ENCODE results near the gene SUFU. TPM values are rescaled to one million over a fixed set of nuclear protein-coding genes. Genes with fewer than 3 reads are reported as not detected.

SUFU gene
- total RNA-seq, 1 donor from 2014 or later: 8.9 TPM

DNA sequence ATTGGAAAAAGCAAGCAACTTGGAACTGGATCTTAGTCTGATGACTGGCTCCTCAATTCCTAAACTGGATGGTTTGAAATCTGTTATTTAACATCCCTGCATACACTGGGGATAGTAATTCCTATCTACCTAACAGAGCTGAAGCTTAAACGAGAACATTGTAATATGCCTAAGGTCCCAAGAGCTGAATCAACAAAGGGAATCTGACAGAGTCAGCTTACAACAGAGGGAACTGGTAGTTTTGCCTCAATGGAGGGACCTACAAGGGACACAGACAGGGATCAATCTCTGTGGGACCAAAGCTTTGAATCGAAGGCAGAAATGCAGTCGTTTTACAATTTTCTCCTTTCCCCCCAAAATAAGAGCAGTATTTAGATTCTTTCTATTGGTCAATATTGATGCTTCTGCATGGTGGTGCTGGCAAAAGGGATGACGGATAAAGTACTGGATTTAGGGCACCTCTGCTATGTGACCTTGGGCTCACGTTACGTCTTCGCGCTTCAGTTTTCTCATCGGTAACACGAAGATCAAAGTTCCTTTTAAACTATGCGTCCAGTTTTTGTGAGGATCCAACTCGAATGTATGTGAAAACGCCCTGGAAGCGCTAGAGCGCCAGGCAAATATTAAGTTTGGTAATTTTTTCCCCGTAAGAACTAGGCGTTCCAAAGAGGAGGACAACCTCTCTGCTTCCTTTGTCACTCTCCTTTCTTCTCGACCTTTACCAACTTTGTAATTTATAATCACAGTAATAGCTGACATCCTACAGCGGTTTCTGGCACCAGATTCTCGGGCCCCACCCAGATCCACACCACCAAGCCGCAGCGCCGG is 2.4 kb upstream of the SUFU start:
- no peaks in the 10 kb centered on the region for H3K27me3 ChIP-seq (ENCODE audit: control insufficient read depth, insufficient read depth, low read length)
- H3K4me3 ChIP-seq (ENCODE audit: low read depth, low read length): peak overlapping the region; percentile 51
- H3K36me3 ChIP-seq (ENCODE audit: control insufficient read depth, insufficient read depth, low read length): no peaks in the 10 kb centered on the region
- TF ChIP-seq, protein P1, sequence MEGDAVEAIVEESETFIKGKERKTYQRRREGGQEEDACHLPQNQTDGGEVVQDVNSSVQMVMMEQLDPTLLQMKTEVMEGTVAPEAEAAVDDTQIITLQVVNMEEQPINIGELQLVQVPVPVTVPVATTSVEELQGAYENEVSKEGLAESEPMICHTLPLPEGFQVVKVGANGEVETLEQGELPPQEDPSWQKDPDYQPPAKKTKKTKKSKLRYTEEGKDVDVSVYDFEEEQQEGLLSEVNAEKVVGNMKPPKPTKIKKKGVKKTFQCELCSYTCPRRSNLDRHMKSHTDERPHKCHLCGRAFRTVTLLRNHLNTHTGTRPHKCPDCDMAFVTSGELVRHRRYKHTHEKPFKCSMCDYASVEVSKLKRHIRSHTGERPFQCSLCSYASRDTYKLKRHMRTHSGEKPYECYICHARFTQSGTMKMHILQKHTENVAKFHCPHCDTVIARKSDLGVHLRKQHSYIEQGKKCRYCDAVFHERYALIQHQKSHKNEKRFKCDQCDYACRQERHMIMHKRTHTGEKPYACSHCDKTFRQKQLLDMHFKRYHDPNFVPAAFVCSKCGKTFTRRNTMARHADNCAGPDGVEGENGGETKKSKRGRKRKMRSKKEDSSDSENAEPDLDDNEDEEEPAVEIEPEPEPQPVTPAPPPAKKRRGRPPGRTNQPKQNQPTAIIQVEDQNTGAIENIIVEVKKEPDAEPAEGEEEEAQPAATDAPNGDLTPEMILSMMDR (IDR thresholded peaks at IDR 0.05; ENCODE audit: insufficient read depth, low read length, poor library complexity, severe bottlenecking): no peak
- no peak for DNase-seq (ENCODE audit: low read depth)

DNA sequence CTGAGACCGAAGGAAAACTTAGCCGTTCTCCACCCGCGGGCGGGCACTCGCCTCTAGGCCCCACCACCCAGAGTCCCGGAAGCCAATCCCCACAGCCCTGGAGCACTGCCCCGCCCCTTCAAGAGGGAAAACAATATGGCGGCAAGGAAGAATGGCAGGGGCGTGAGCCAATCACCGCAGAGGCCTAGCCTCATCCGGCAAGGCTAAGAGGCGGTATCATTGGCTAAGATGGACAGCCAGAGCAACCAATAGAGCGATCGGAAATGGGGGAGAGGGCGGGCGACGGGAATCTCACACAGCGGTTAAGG is 1.8 kb upstream of the SUFU start:
- H3K27me3 ChIP-seq (ENCODE audit: control insufficient read depth, insufficient read depth, low read length): no peaks in the 10 kb centered on the region
- peak overlapping the region; percentile 89 for H3K4me3 ChIP-seq (ENCODE audit: low read depth, low read length)
- peak; percentile 90 for DNase-seq (ENCODE audit: low read depth)
- no peaks in the 10 kb centered on the region for H3K36me3 ChIP-seq (ENCODE audit: control insufficient read depth, insufficient read depth, low read length)
- TF ChIP-seq, protein P1 (IDR thresholded peaks at IDR 0.05; ENCODE audit: insufficient read depth, low read length, poor library complexity, severe bottlenecking): no peak

DNA sequence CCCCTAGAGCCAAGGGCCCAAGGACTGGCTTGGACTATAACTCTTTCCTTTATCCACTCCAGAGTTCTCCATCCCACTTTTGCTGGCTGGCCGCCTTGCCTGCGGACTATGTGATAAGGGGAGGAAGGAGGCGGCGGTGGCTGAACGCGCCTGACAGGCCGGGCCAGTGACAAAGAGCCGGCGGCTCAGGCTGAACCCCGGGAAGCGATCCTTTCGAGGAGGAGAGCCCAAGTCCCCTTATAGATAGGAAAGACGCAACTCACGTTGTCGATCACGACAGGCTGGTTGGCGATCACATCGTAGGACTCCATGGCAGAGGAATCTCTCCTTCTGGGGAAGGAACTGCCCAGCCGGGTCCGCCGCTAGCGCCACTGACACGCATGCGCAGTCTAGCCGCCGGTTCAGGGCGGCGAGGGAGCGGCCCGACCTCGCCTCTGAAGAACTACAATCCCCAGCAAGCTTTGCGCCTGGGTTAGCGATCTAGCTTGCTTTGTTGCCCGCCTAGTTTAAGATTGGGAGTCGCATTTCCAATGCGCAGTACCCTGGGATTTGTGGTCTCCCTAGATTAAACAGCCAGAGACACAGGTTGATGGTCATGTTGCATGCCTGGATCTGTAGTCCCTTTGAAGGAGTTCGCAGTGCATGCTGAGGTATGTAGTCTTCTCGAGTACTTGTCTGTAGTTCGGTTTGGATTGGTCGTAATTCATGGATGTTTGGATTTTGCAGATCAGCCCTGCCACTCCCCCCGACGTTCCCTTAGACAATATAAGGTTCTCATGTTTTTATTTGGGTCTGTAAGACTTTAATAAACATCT is 1.2 kb upstream of the SUFU start, which contains the start of gene ACTR1A:
ACTR1A (minus strand) TSS at position 376 of the 815 bp plus-strand sequence; CDS start at position 311, 65 bp downstream.
- peak; percentile 100 for DNase-seq (ENCODE audit: low read depth)
- Histone ChIP-seq H3K27me3 (ENCODE audit: control insufficient read depth, insufficient read depth, low read length) (no peaks in the 10 kb centered on the region), H3K4me3 (ENCODE audit: low read depth, low read length) (peak within 1 kb of the TSS; percentile 89), H3K36me3 (ENCODE audit: control insufficient read depth, insufficient read depth, low read length) (no peaks in the 10 kb centered on the region)
- TF ChIP-seq, protein P1 (IDR thresholded peaks at IDR 0.05; ENCODE audit: insufficient read depth, low read length, poor library complexity, severe bottlenecking): no peak

DNA sequence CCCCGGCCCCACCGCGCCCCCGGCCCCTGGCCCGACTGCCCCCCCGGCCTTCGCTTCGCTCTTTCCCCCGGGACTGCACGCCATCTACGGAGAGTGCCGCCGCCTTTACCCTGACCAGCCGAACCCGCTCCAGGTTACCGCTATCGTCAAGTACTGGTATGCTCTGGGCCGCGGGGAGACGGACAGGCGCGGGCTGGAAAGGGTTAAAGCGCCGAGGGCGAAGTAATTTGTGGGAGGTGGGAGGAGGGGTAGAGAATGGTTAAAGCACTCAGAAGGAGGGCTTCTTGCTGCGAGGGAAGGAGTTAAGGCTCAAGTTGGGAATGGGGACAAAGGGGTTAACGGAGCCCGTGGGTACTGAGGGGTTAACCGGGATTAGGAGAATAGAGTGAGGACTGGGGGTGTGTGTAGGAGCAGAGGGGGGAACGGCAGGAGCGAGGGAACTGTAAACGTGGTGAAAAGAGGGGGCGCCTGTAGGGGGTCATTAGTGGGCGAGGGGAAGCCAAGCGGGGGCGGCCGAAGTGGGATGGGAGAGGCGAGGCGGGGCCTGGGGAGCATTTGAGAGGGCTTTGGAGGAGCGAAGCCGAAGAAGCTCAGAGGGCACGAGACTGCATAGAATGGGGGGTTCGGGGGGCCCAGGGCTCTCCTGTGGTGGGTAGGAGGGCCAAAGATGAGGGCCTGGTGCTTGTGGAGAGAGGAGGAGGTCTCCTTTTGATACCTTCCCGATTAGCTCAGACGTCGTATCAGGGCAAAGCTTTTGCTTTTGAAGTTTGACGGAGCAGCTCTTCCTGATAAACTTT is 605 bp downstream of the SUFU start:
- TF ChIP-seq, protein P1 (IDR thresholded peaks at IDR 0.05; ENCODE audit: insufficient read depth, low read length, poor library complexity, severe bottlenecking): no peak
- Histone ChIP-seq H3K36me3 (ENCODE audit: control insufficient read depth, insufficient read depth, low read length) (no peaks in the 10 kb centered on the region), H3K4me3 (ENCODE audit: low read depth, low read length) (peak overlapping the region; percentile 77), H3K27me3 (ENCODE audit: control insufficient read depth, insufficient read depth, low read length) (no peaks in the 10 kb centered on the region)
- DNase-seq (ENCODE audit: low read depth): no peak

DNA sequence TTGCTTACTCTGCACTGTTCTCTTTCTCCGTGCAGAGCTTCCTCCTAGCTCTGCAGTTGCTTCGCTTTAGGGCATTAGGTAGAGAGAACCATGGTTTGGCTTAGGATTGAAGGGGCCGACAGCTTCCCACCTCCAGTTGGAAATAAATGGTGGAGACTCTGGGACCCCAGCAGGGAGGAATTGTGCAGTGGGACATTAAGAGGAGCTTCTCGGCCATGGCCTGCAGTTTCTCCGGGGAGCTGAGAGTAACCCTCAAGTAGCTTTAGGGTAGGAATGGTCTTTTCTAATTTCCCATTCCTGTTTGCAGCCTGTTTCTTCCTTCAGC is 1.2 kb downstream of the SUFU start:
- H3K4me3 ChIP-seq (ENCODE audit: low read depth, low read length): peak overlapping the region; percentile 77
- no peaks in the 10 kb centered on the region for H3K27me3 ChIP-seq (ENCODE audit: control insufficient read depth, insufficient read depth, low read length)
- TF ChIP-seq, protein P1 (IDR thresholded peaks at IDR 0.05; ENCODE audit: insufficient read depth, low read length, poor library complexity, severe bottlenecking): no peak
- DNase-seq (ENCODE audit: low read depth): no peak
- no peaks in the 10 kb centered on the region for H3K36me3 ChIP-seq (ENCODE audit: control insufficient read depth, insufficient read depth, low read length)

All from kidney epithelial cell (primary cell).